ENCODE measurements around the gene BUB1B. TPM values are rescaled to one million over a fixed set of nuclear protein-coding genes. Genes with fewer than 3 reads are reported as not detected.

Gene BUB1B
- total and polyA plus RNA-seq, 9 of the 15 experiments (the other 6 are each of a cell fraction or from before 2014, with no cell fraction given) = 28.7 to 113 (median 82.2) TPM

- no peak for TF ChIP-seq EP300 (IDR thresholded peaks at IDR 0.05; ENCODE audit: low read length)
- TF ChIP-seq CREM (IDR thresholded peaks at IDR 0.05; ENCODE audit: low read depth) = 0 out of 2 replicates have a peak, but pooled peaks have one; percentile 5
- peak; percentile 50 for TF ChIP-seq POLR2G (IDR thresholded peaks at IDR 0.05; ENCODE audit: low read depth, low read length)
- TF ChIP-seq RBBP5 (IDR thresholded peaks at IDR 0.05; ENCODE audit: borderline replicate concordance, insufficient read depth, low read length, poor library complexity, severe bottlenecking) = peak; percentile 24
- no peak for TF ChIP-seq ATF1 (CRISPR knock-in tag; IDR thresholded peaks at IDR 0.05)
- peak; percentile 40; the same call in 1 of the 2 replicates for TF ChIP-seq ATF1 (tag; IDR thresholded peaks at IDR 0.05)
- TF ChIP-seq PHF20 (IDR thresholded peaks at IDR 0.05; ENCODE audit: partially characterized antibody) = no peak
- peak; percentile 61 for TF ChIP-seq CTBP1 (IDR thresholded peaks at IDR 0.05; ENCODE audit: borderline replicate concordance)
- peak; percentile 63 for TF ChIP-seq ATF3 (IDR thresholded peaks at IDR 0.05)
- TF ChIP-seq ATF3 (CRISPR knock-in tag; conservative IDR thresholded peaks at IDR 0.05) = no peak
- TF ChIP-seq TFAP4 (CRISPR knock-in tag; IDR thresholded peaks at IDR 0.05; ENCODE audit: borderline replicate concordance) = peak; percentile 69
- peak; percentile 63 for TF ChIP-seq JUND (IDR thresholded peaks at IDR 0.05; ENCODE audit: borderline replicate concordance, low read depth, low read length)
- TF ChIP-seq JUND (tag; IDR thresholded peaks at IDR 0.05; ENCODE audit: borderline replicate concordance, low read depth, low read length) = no peak; the same call in 2 of the 3 replicates
- TF ChIP-seq CCNT2 (IDR thresholded peaks at IDR 0.05; ENCODE audit: borderline replicate concordance, extremely low read depth, insufficient read length, low read depth, low read length) = peak; percentile 22
- TF ChIP-seq RFX1 (IDR thresholded peaks at IDR 0.05) = peak; percentile 64
- TF ChIP-seq ZNF24 (IDR thresholded peaks at IDR 0.05) = no peak
- no peak for TF ChIP-seq SMC3 (conservative IDR thresholded peaks at IDR 0.05; ENCODE audit: insufficient read depth, low read depth, low read length)
- peak; percentile 53 for TF ChIP-seq REST (IDR thresholded peaks at IDR 0.05; ENCODE audit: borderline replicate concordance)
- TF ChIP-seq REST (CRISPR knock-in tag; IDR thresholded peaks at IDR 0.05; ENCODE audit: low read depth) = no peak
Observed at GRCh38 chr15:40238532-40239403, 77.9 kb downstream of the BUB1B start, which contains the start of gene PAK6 (continued).

Data from K562 (cell line).